ENCODE data around the gene HGD. TPM values are rescaled to one million over a fixed set of nuclear protein-coding genes. Genes with fewer than 3 reads are reported as not detected.

Gene HGD
- polyA plus RNA-seq, 2 of the 4 experiments (the other 2 are of a cell fraction) = 48.8 to 101 TPM

- ChIA-PET CTCF (interaction anchor here (1.3 to 1.6 kb wide), 2 partner anchors 148 to 149 kb away, joined by 4 to 6 read pairs; no protein-coding TSS in a partner anchor), POLR2A (no interaction called here)
- Histone ChIP-seq H3K4me1 (peaks cover 10% of the 10 kb centered on the region), H3K9me3 (no peaks in the 10 kb centered on the region), H3K4me2 (no peak overlapping the region), H3K4me3 (no peak overlapping the region), H3K27ac (no peak overlapping the region)
- 82% methylated on average over 5 of the region's 5 CpGs for WGBS (ENCODE audit: missing lambda C conversion rate)
- no peak for DNase-seq (ENCODE audit: low read depth in 1 of 2, low spot score in 1 of 2)
- ATAC-seq = no peak
- TF ChIP-seq USF2 (IDR thresholded peaks at IDR 0.05) (no peak), SMC3 (IDR thresholded peaks at IDR 0.05) (no peak), BHLHE40 (IDR thresholded peaks at IDR 0.05; ENCODE audit: low read depth, low read length) (no peak), FOXS1 (CRISPR knock-in tag; IDR thresholded peaks at IDR 0.05) (no peak), FOSB (CRISPR knock-in tag; IDR thresholded peaks at IDR 0.05) (no peak)
- no peak for FAIRE-seq
Measured at GRCh38 chr3:120646771-120647432, 35.1 kb downstream of the HGD start.

GRCh38 chr3:120645083-120645845 is 36.8 kb downstream of the HGD start:
- no peak overlapping the region for H3K4me2 ChIP-seq
- no peak for TF ChIP-seq CBX8 (IDR thresholded peaks at IDR 0.05)
- TF ChIP-seq MAZ (IDR thresholded peaks at IDR 0.05; ENCODE audit: borderline replicate concordance, low read depth, low read length) = no peak
- TF ChIP-seq BHLHE40 (IDR thresholded peaks at IDR 0.05; ENCODE audit: low read depth, low read length) = no peak
- no peak for TF ChIP-seq ZC3H11A (IDR thresholded peaks at IDR 0.05)
- no peak for TF ChIP-seq KDM1A (IDR thresholded peaks at IDR 0.05; ENCODE audit: low read depth)
- TF ChIP-seq HMGXB4 (CRISPR knock-in tag; IDR thresholded peaks at IDR 0.05; ENCODE audit: borderline replicate concordance) = no peak
- H3K27ac ChIP-seq = 0 out of 6 replicates have a peak overlapping the region, but pooled peaks of 1 of the 2 experiments have one; percentile 9
- H3K9me3 ChIP-seq = no peaks in the 10 kb centered on the region
- ChIA-PET POLR2A (no interaction called here), CTCF (interaction anchor here (1.1 to 1.9 kb wide), 3 partner anchors 11 to 150 kb away, joined by 3 to 6 read pairs (median 6); no protein-coding TSS in a partner anchor)
- DNase-seq (ENCODE audit: low read depth in 1 of 2, low spot score in 1 of 2) = no peak
- ATAC-seq = peak in 1 of 2 experiments; percentile 13; a peak in 2 of 6 replicates
- WGBS (ENCODE audit: missing lambda C conversion rate) = 83% methylated on average over 5 of the region's 5 CpGs
- no peak for FAIRE-seq
- peaks cover 10% of the 10 kb centered on the region for H3K4me1 ChIP-seq
- H3K4me3 ChIP-seq = no peak overlapping the region

GRCh38 chr3:120642368-120642948 is 39.6 kb downstream of the HGD start:
- WGBS (ENCODE audit: missing lambda C conversion rate) = 53% methylated on average over 4 of the region's 4 CpGs
- TF ChIP-seq CTCF (IDR thresholded peaks at IDR 0.05) = no peak
- no peak for TF ChIP-seq USF2 (IDR thresholded peaks at IDR 0.05)
- no peak for TF ChIP-seq HDAC2 (IDR thresholded peaks at IDR 0.05)
- TF ChIP-seq EP300 (IDR thresholded peaks at IDR 0.05) = no peak
- TF ChIP-seq HOXA7 (CRISPR knock-in tag; IDR thresholded peaks at IDR 0.05) = no peak
- TF ChIP-seq NFE2L2 (conservative IDR thresholded peaks at IDR 0.05; ENCODE audit: low read length) = peak; percentile 83
- no peak for TF ChIP-seq FOSL2 (IDR thresholded peaks at IDR 0.05)
- no peak for TF ChIP-seq FOSL2 (CRISPR knock-in tag; IDR thresholded peaks at IDR 0.05)
- TF ChIP-seq MAFK (IDR thresholded peaks at IDR 0.05; ENCODE audit: partially characterized antibody) = peak; percentile 78
- no peak for TF ChIP-seq E2F6 (IDR thresholded peaks at IDR 0.05; ENCODE audit: borderline replicate concordance, low read depth)
- TF ChIP-seq KDM5A (IDR thresholded peaks at IDR 0.05) = no peak
- TF ChIP-seq PBX3 (IDR thresholded peaks at IDR 0.05) = no peak
- TF ChIP-seq RAD21 (conservative IDR thresholded peaks at IDR 0.05 in 1 of 2, IDR thresholded peaks at IDR 0.05 in 1 of 2) = no peak
- TF ChIP-seq POLR2A (IDR thresholded peaks at IDR 0.05; ENCODE audit: low read length) = no peak
- no peak for TF ChIP-seq TP53 (CRISPR knock-in tag; IDR thresholded peaks at IDR 0.05)
- TF ChIP-seq CBX2 (IDR thresholded peaks at IDR 0.05; ENCODE audit: borderline replicate concordance, low read depth) = no peak
- DNase-seq (ENCODE audit: low read depth in 1 of 2, low spot score in 1 of 2) (peak in 1 of 2 experiments; percentile 85), ATAC-seq (peak; percentile 42 to 87; a peak in 4 of 6 replicates), FAIRE-seq (no peak)
- Histone ChIP-seq H3K4me3 (no peak overlapping the region), H3K4me1 (peaks cover 10% of the 10 kb centered on the region), H3K4me2 (no peak overlapping the region), H3K27ac (peak overlapping the region; percentile 1 to 38; a peak in 3 of 6 replicates), H3K9me3 (no peaks in the 10 kb centered on the region)
- POLR2A ChIA-PET = interaction anchor here (0.5 kb wide), 1 partner anchor 826 kb away, joined by 8 read pairs; no protein-coding TSS in a partner anchor
- CTCF ChIA-PET = interaction anchor here (0.9 to 1.6 kb wide), 3 partner anchors 10 to 153 kb away, joined by 3 to 5 read pairs (median 3); no protein-coding TSS in a partner anchor
